Measurements from ENCODE around the gene PRELID2. TPM values are rescaled to one million over a fixed set of nuclear protein-coding genes. Genes with fewer than 3 reads are reported as not detected.
"Not testable (repeated sequence)": the region's sequence is repeated elsewhere in the genome, so short reads cannot be mapped to it uniquely, and the experiment has no call there.

The PRELID2 gene
- polyA plus RNA-seq, 3 donors: 0.77 to 2.0 (median 1.5) TPM

DNA sequence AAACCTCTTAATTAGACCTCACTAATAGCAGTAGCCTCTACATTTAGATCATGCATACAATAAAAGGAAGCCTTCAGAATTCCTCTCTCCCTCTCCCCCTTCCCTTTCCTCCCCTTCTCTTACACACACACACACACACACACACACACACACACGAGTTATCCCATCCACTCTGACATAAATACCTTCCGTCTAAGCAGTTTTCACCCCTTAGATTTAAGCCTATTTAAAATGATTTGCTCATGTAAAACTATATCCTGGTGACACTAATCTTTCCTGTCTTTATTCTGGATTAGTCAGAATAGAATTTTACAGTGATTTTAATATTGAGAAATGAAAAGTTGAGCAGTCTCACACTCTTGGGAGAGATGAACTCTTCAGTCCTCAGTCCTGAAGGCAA is 35.0 kb downstream of the PRELID2 start:
- Histone ChIP-seq H3K4me1 (ENCODE audit: control insufficient read depth in 1 of 2, insufficient read depth in 2 of 2, low read length in 2 of 2) (no peaks in the 10 kb centered on the region), H4K20me1 (ENCODE audit: insufficient read depth, low read length) (no peaks in the 10 kb centered on the region), H3K79me2 (ENCODE audit: insufficient read depth, low read length) (no peaks in the 10 kb centered on the region), H3K36me3 (replicated peaks in 1 of 2; ENCODE audit: control insufficient read depth in 1 of 2, insufficient read depth in 2 of 2, low read length in 2 of 2) (no peaks in the 10 kb centered on the region), H2AFZ (ENCODE audit: insufficient read depth, low read depth, low read length, poor library complexity, severe bottlenecking) (no peak overlapping the region), H3K4me2 (replicated peaks; ENCODE audit: extremely low read depth, low read length, poor library complexity, severe bottlenecking) (no peak overlapping the region), H3K27me3 (ENCODE audit: control insufficient read depth in 2 of 2, insufficient read depth in 2 of 2, low read length in 2 of 2) (no peaks in the 10 kb centered on the region), H3K9me3 (replicated peaks in 1 of 2; ENCODE audit: control insufficient read depth in 1 of 2, insufficient read depth in 1 of 2, low read length in 2 of 2) (no peaks in the 10 kb centered on the region), H3K9ac (ENCODE audit: insufficient read depth, low read length, poor library complexity, severe bottlenecking) (no peak overlapping the region), H3K4me3 (replicated peaks in 1 of 3; ENCODE audit: low read depth in 2 of 3, low read length in 3 of 3) (no peak overlapping the region), H3K27ac (ENCODE audit: low read depth in 1 of 2, low read length in 2 of 2) (no peak overlapping the region)
- Mint-ChIP-seq H3K27ac (no peak overlapping the region), H3K27me3 (ENCODE audit: low read depth in 3 of 3) (no peaks in the 10 kb centered on the region), H3K4me3 (no peak overlapping the region), H3K36me3 (peaks cover 1 to 3% of the 10 kb centered on the region in 2 donors), H3K4me1 (no peaks in the 10 kb centered on the region), H3K9me3 (peaks cover 0 to 5% (median 0%) of the 10 kb centered on the region in 7 donors)
- WGBS (ENCODE audit: insufficient coverage): no CpG with 5 or more reads among the region's 2 CpGs
- DNase-seq: no peak
- intact Hi-C loops (cut with micrococcal nuclease): no loop called here
- TF ChIP-seq, protein P1, sequence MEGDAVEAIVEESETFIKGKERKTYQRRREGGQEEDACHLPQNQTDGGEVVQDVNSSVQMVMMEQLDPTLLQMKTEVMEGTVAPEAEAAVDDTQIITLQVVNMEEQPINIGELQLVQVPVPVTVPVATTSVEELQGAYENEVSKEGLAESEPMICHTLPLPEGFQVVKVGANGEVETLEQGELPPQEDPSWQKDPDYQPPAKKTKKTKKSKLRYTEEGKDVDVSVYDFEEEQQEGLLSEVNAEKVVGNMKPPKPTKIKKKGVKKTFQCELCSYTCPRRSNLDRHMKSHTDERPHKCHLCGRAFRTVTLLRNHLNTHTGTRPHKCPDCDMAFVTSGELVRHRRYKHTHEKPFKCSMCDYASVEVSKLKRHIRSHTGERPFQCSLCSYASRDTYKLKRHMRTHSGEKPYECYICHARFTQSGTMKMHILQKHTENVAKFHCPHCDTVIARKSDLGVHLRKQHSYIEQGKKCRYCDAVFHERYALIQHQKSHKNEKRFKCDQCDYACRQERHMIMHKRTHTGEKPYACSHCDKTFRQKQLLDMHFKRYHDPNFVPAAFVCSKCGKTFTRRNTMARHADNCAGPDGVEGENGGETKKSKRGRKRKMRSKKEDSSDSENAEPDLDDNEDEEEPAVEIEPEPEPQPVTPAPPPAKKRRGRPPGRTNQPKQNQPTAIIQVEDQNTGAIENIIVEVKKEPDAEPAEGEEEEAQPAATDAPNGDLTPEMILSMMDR (IDR thresholded peaks at IDR 0.05): no peak

DNA sequence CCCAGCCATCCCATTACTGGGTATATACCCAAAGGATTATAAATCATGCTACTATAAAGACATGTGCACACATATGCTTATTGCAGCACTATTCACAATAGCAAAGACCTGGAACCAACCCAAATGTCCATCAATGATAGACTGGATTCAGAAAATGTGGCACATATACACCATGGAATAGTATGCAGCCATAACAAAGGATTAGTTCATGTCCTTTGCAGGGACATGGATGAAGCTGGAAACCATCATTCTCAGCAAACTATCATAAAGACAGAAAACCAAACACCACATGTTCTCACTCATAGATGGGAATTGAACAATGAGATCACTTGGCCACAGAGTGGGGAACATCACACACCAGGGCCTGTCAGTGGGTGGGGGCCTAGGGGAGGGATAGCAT is 36.6 kb downstream of the PRELID2 start:
- intact Hi-C loops (cut with micrococcal nuclease); H3K4me1 ChIP-seq (ENCODE audit: control insufficient read depth in 1 of 2, insufficient read depth in 2 of 2, low read length in 2 of 2); H3K27me3 ChIP-seq (ENCODE audit: control insufficient read depth in 2 of 2, insufficient read depth in 2 of 2, low read length in 2 of 2); H3K79me2 ChIP-seq (ENCODE audit: insufficient read depth, low read length); DNase-seq; H3K4me1 Mint-ChIP-seq; H3K4me3 ChIP-seq (replicated peaks in 1 of 3; ENCODE audit: low read depth in 2 of 3, low read length in 3 of 3); H3K27ac ChIP-seq (ENCODE audit: low read depth in 1 of 2, low read length in 2 of 2); H3K27ac Mint-ChIP-seq; H3K9me3 Mint-ChIP-seq; H3K9me3 ChIP-seq (replicated peaks in 1 of 2; ENCODE audit: control insufficient read depth in 1 of 2, insufficient read depth in 1 of 2, low read length in 2 of 2); H3K36me3 Mint-ChIP-seq; H2AFZ ChIP-seq (ENCODE audit: insufficient read depth, low read depth, low read length, poor library complexity, severe bottlenecking); H3K9ac ChIP-seq (ENCODE audit: insufficient read depth, low read length, poor library complexity, severe bottlenecking); H3K27me3 Mint-ChIP-seq (ENCODE audit: low read depth in 3 of 3); H3K4me3 Mint-ChIP-seq; H3K36me3 ChIP-seq (replicated peaks in 1 of 2; ENCODE audit: control insufficient read depth in 1 of 2, insufficient read depth in 2 of 2, low read length in 2 of 2); H4K20me1 ChIP-seq (ENCODE audit: insufficient read depth, low read length); H3K4me2 ChIP-seq (replicated peaks; ENCODE audit: extremely low read depth, low read length, poor library complexity, severe bottlenecking): not testable (repeated sequence)
